Activated CD4-positive, alpha-beta T cell treated with anti-CD3 and anti-CD28 coated beads for 36 hours (primary cell): ENCODE data around the gene CFAP46. TPM values are rescaled to one million over a fixed set of nuclear protein-coding genes. Genes with fewer than 3 reads are reported as not detected.

ENCODE experiments used
- ATAC-seq: fragments of 200-7000 bp; cut with Tn5 transposase; one replicate; pipeline ENCODE4 v1.10.0; 2021; ENCODE audit warnings: mild to moderate bottlenecking, moderate library complexity
- CTCF ChIA-PET: fragments of 350-600 bp; sonication (Branson Sonifier 250); formaldehyde crosslinking; loops from one replicate; lab custom pipeline; 2021; ENCODE audit warnings: antibody characterized with exemption; lab: Charles Lee
- POLR2A ChIA-PET: fragments of 350-600 bp; sonication (Branson Sonifier 250); formaldehyde crosslinking; loops from one replicate; lab custom pipeline; 2021; ENCODE audit warnings: antibody characterized with exemption, inconsistent platforms; lab: Charles Lee
- DNase-seq: peaks from one replicate; pipeline ENCODE4 v3.0.0-alpha.2; 2020
- H3K27ac Mint-ChIP-seq: one replicate; pipeline ENCODE4 v1.8.0; 2021; ENCODE audit warnings: mixed read lengths
- H3K27me3 Mint-ChIP-seq: one replicate; pipeline ENCODE4 v1.8.0; 2021; ENCODE audit warnings: mixed read lengths
- H3K36me3 Mint-ChIP-seq: one replicate; pipeline ENCODE4 v1.8.0; 2021; ENCODE audit warnings: low read depth, mixed read lengths
- H3K4me1 Mint-ChIP-seq: one replicate; pipeline ENCODE4 v1.8.0; 2021; ENCODE audit warnings: mixed read lengths
- H3K4me3 Mint-ChIP-seq: one replicate; pipeline ENCODE4 v1.8.0; 2021; ENCODE audit warnings: mild to moderate bottlenecking, moderate library complexity, mixed read lengths
- H3K9me3 Mint-ChIP-seq: one replicate; pipeline ENCODE4 v1.8.0; 2021; ENCODE audit warnings: low read depth, mixed read lengths
- intact Hi-C, 2 experiments: fragments of 100-400 bp; cut with DNase I in 1 of 2; cut with micrococcal nuclease in 1 of 2; formaldehyde crosslinking; loops; one replicate each; pipeline versions ENCODE4 v1.14.2 to v1.15.1; 2022 to 2024; cut with DNase I, micrococcal nuclease
- total RNA-seq, 2 experiments: library from RNA; stranded (reverse); gene quantifications; one replicate each; pipeline ENCODE4 v1.2.3, GENCODE V29; 2021

CFAP46 gene
- total RNA-seq, 2 experiments from 2014 or later = 0.16 to 0.21 TPM

- ATAC-seq = no peak
- ChIA-PET POLR2A (no interaction called here), CTCF (interaction anchor here (0.9 to 1.2 kb wide), 2 partner anchors 13 to 196 kb away, joined by 3 read pairs; no protein-coding TSS in a partner anchor)
- Mint-ChIP-seq H3K36me3 (no peaks in the 10 kb centered on the region), H3K4me3 (no peak overlapping the region), H3K27ac (no peak overlapping the region), H3K27me3 (peaks cover 7% of the 10 kb centered on the region), H3K4me1 (peaks cover 11% of the 10 kb centered on the region), H3K9me3 (no peaks in the 10 kb centered on the region)
- no peak for DNase-seq
- intact Hi-C loops = no loop called here
Measured at GRCh38 chr10:132850246-132850645, 92.1 kb downstream of the CFAP46 start.

GRCh38 chr10:132849546-132850031, 92.8 kb downstream of the CFAP46 start:
- CTCF ChIA-PET = interaction anchor here (0.9 kb wide), 1 partner anchor 195 kb away, joined by 3 read pairs; no protein-coding TSS in a partner anchor
- no peaks in the 10 kb centered on the region for H3K36me3 Mint-ChIP-seq
- no peak for ATAC-seq

GRCh38 chr10:132848951-132849545, 93.3 kb downstream of the CFAP46 start:
- DNase-seq (no peak), ATAC-seq (no peak)
- H3K36me3 Mint-ChIP-seq = no peaks in the 10 kb centered on the region
- intact Hi-C loops = loop anchor here in 1 of 2 experiments (10.0 kb wide), 1 partner anchor 276 kb away; no protein-coding TSS in a partner anchor
- no peaks in the 10 kb centered on the region for H3K9me3 Mint-ChIP-seq
- H3K27ac Mint-ChIP-seq = no peak overlapping the region
- H3K27me3 Mint-ChIP-seq = peaks cover 7% of the 10 kb centered on the region
- ChIA-PET POLR2A (no interaction called here), CTCF (no interaction called here)
- no peak overlapping the region for H3K4me3 Mint-ChIP-seq
- peaks cover 11% of the 10 kb centered on the region for H3K4me1 Mint-ChIP-seq

More at GRCh38 chr10:132849546-132850031, 92.8 kb downstream of the CFAP46 start:
- POLR2A ChIA-PET = no interaction called here
- Mint-ChIP-seq H3K27ac (no peak overlapping the region), H3K9me3 (no peaks in the 10 kb centered on the region), H3K4me1 (peaks cover 11% of the 10 kb centered on the region), H3K4me3 (no peak overlapping the region), H3K27me3 (peaks cover 7% of the 10 kb centered on the region)
- intact Hi-C loops = loop anchor here in 1 of 2 experiments (10.0 kb wide), 1 partner anchor 275 kb away; no protein-coding TSS in a partner anchor
- no peak for DNase-seq

GRCh38 chr10:132848291-132848701, 94.1 kb downstream of the CFAP46 start:
- ChIA-PET CTCF (no interaction called here), POLR2A (no interaction called here)
- H3K27me3 Mint-ChIP-seq = peaks cover 3% of the 10 kb centered on the region
- ATAC-seq = no peak
- peak overlapping the region; percentile 32 for H3K4me3 Mint-ChIP-seq
- intact Hi-C loops = loop anchor here in 1 of 2 experiments (10.0 kb wide), 1 partner anchor 277 kb away; no protein-coding TSS in a partner anchor
- H3K4me1 Mint-ChIP-seq = peaks cover 11% of the 10 kb centered on the region
- H3K27ac Mint-ChIP-seq = no peak overlapping the region
- H3K36me3 Mint-ChIP-seq = no peaks in the 10 kb centered on the region
- no peaks in the 10 kb centered on the region for H3K9me3 Mint-ChIP-seq
- no peak for DNase-seq

GRCh38 chr10:132847856-132848255, 94.5 kb downstream of the CFAP46 start:
- Mint-ChIP-seq H3K4me3 (peak overlapping the region; percentile 32), H3K36me3 (no peaks in the 10 kb centered on the region), H3K4me1 (peaks cover 11% of the 10 kb centered on the region), H3K27ac (no peak overlapping the region), H3K9me3 (peaks cover 2% of the 10 kb centered on the region), H3K27me3 (peaks cover 3% of the 10 kb centered on the region)
- intact Hi-C loops = loop anchor here in 1 of 2 experiments (10.0 kb wide), 1 partner anchor 277 kb away; no protein-coding TSS in a partner anchor
- ChIA-PET CTCF (no interaction called here), POLR2A (no interaction called here)
- ATAC-seq (peak; percentile 44), DNase-seq (no peak)

GRCh38 chr10:132847416-132847777, 95.0 kb downstream of the CFAP46 start:
- peaks cover 3% of the 10 kb centered on the region for H3K36me3 Mint-ChIP-seq
- DNase-seq (no peak), ATAC-seq (no peak)
- H3K4me3 Mint-ChIP-seq = no peak overlapping the region
- peaks cover 3% of the 10 kb centered on the region for H3K27me3 Mint-ChIP-seq
- peaks cover 4% of the 10 kb centered on the region for H3K9me3 Mint-ChIP-seq
- POLR2A ChIA-PET = no interaction called here
- H3K4me1 Mint-ChIP-seq = peaks cover 11% of the 10 kb centered on the region
- CTCF ChIA-PET = no interaction called here
- intact Hi-C loops = loop anchor here in 1 of 2 experiments (10.0 kb wide), 1 partner anchor 277 kb away; no protein-coding TSS in a partner anchor
- no peak overlapping the region for H3K27ac Mint-ChIP-seq

GRCh38 chr10:132846631-132847415, 95.5 kb downstream of the CFAP46 start:
- ChIA-PET POLR2A (no interaction called here), CTCF (no interaction called here)
- intact Hi-C loops = loop anchor here in 1 of 2 experiments (10.0 kb wide), 1 partner anchor 278 kb away; no protein-coding TSS in a partner anchor
- DNase-seq (no peak), ATAC-seq (no peak)
- H3K27me3 Mint-ChIP-seq = peaks cover 6% of the 10 kb centered on the region
- H3K27ac Mint-ChIP-seq = no peak overlapping the region
- H3K4me1 Mint-ChIP-seq = peaks cover 11% of the 10 kb centered on the region
- H3K9me3 Mint-ChIP-seq = peaks cover 10% of the 10 kb centered on the region
- H3K4me3 Mint-ChIP-seq = no peak overlapping the region
- H3K36me3 Mint-ChIP-seq = peaks cover 3% of the 10 kb centered on the region

- intact Hi-C loops = loop anchor here in 1 of 2 experiments (10.0 kb wide), 1 partner anchor 279 kb away; no protein-coding TSS in a partner anchor
- no peak for ATAC-seq
- peaks cover 6% of the 10 kb centered on the region for H3K27me3 Mint-ChIP-seq
- CTCF ChIA-PET = no interaction called here
- H3K36me3 Mint-ChIP-seq = peaks cover 3% of the 10 kb centered on the region
- H3K9me3 Mint-ChIP-seq = peaks cover 11% of the 10 kb centered on the region
- H3K27ac Mint-ChIP-seq = no peak overlapping the region
- H3K4me1 Mint-ChIP-seq = peaks cover 11% of the 10 kb centered on the region
- no peak overlapping the region for H3K4me3 Mint-ChIP-seq
- DNase-seq = no peak
- POLR2A ChIA-PET = no interaction called here
Measured at GRCh38 chr10:132845780-132846595, 96.4 kb downstream of the CFAP46 start.

GRCh38 chr10:132845041-132845551, 97.3 kb downstream of the CFAP46 start:
- Mint-ChIP-seq H3K4me1 (peaks cover 11% of the 10 kb centered on the region), H3K27me3 (peaks cover 6% of the 10 kb centered on the region), H3K4me3 (no peak overlapping the region), H3K36me3 (peaks cover 3% of the 10 kb centered on the region), H3K9me3 (peaks cover 11% of the 10 kb centered on the region), H3K27ac (no peak overlapping the region)
- POLR2A ChIA-PET = no interaction called here
- intact Hi-C loops = loop anchor here in 1 of 2 experiments (10.0 kb wide), 1 partner anchor 280 kb away; no protein-coding TSS in a partner anchor
- CTCF ChIA-PET = no interaction called here
- no peak for DNase-seq
- ATAC-seq = no peak

GRCh38 chr10:132844069-132844809, 98.1 kb downstream of the CFAP46 start:
- POLR2A ChIA-PET = no interaction called here
- intact Hi-C loops = loop anchor here in 1 of 2 experiments (10.0 kb wide), 1 partner anchor 281 kb away; no protein-coding TSS in a partner anchor
- CTCF ChIA-PET = interaction anchor here (0.6 kb wide), 1 partner anchor 463 kb away, joined by 3 read pairs; no protein-coding TSS in a partner anchor
- Mint-ChIP-seq H3K36me3 (peaks cover 3% of the 10 kb centered on the region), H3K27ac (no peak overlapping the region), H3K4me3 (no peak overlapping the region), H3K9me3 (peaks cover 11% of the 10 kb centered on the region), H3K4me1 (peaks cover 11% of the 10 kb centered on the region), H3K27me3 (peaks cover 6% of the 10 kb centered on the region)
- ATAC-seq (no peak), DNase-seq (no peak)
